Measurements from ENCODE around the gene SHISA7.

Gene SHISA7

GRCh38 chr19:55443045-55443823, at the start of gene SHISA7:
SHISA7 (minus strand) TSS chr19:55443300; CDS start chr19:55442863, 437 bp downstream.
- peak; percentile 64 for DNase-seq (ENCODE audit: low spot score)

- no peak for DNase-seq (ENCODE audit: low spot score)
These were observed 49.4 kb upstream of the SHISA7 start for GRCh38 chr19:55492362-55492944.

GRCh38 chr19:55491546-55492360, 48.7 kb upstream of the SHISA7 start:
- no peak for DNase-seq (ENCODE audit: low spot score)

- no peak for DNase-seq (ENCODE audit: low spot score)
These were observed 47.7 kb upstream of the SHISA7 start for GRCh38 chr19:55490478-55491432.

- no peak for DNase-seq (ENCODE audit: low spot score)
These were observed 46.8 kb upstream of the SHISA7 start for GRCh38 chr19:55489711-55490477.

- no peak for DNase-seq (ENCODE audit: low spot score)
These were observed 46.0 kb upstream of the SHISA7 start for GRCh38 chr19:55488986-55489710.

- peak; percentile 43 for DNase-seq (ENCODE audit: low spot score)
These were observed 45.0 kb upstream of the SHISA7 start, which contains the start of gene SSC5D for GRCh38 chr19:55487924-55488687. SSC5D (plus strand) TSS chr19:55488436; CDS start chr19:55488590, 154 bp downstream.

- peak; percentile 76 for DNase-seq (ENCODE audit: low spot score)
These were observed 44.1 kb upstream of the SHISA7 start for GRCh38 chr19:55486971-55487923.

- peak; percentile 50 for DNase-seq (ENCODE audit: low spot score)
These were observed 43.2 kb upstream of the SHISA7 start for GRCh38 chr19:55486043-55486970.

- no peak for DNase-seq (ENCODE audit: low spot score)
These were observed 42.4 kb upstream of the SHISA7 start for GRCh38 chr19:55485439-55486011.

- DNase-seq (ENCODE audit: low spot score): peak; percentile 57
These were observed 41.7 kb upstream of the SHISA7 start, which contains the start of gene NAT14 for GRCh38 chr19:55484593-55485438. NAT14 (plus strand) TSS chr19:55485188; CDS start chr19:55485709, 521 bp downstream.

- no peak for DNase-seq (ENCODE audit: low spot score)
These were observed 40.8 kb upstream of the SHISA7 start for GRCh38 chr19:55483706-55484592.

GRCh38 chr19:55482967-55483705, 40.0 kb upstream of the SHISA7 start:
- no peak for DNase-seq (ENCODE audit: low spot score)

All from cerebellar cortex (tissue), 1 donor.